GM20431 (cell line): ENCODE measurements around the gene CDH2.

ENCODE experiments used
- in situ Hi-C: fragments of 300-500 bp; cut with MseI, MboI; formaldehyde crosslinking; loops from one replicate; pipeline ENCODE4 v1.15.0; 2020; ENCODE audit warnings: low sequenced_read_pairs; ENCODE audit not compliant: unreplicated experiment

The CDH2 gene

DNA sequence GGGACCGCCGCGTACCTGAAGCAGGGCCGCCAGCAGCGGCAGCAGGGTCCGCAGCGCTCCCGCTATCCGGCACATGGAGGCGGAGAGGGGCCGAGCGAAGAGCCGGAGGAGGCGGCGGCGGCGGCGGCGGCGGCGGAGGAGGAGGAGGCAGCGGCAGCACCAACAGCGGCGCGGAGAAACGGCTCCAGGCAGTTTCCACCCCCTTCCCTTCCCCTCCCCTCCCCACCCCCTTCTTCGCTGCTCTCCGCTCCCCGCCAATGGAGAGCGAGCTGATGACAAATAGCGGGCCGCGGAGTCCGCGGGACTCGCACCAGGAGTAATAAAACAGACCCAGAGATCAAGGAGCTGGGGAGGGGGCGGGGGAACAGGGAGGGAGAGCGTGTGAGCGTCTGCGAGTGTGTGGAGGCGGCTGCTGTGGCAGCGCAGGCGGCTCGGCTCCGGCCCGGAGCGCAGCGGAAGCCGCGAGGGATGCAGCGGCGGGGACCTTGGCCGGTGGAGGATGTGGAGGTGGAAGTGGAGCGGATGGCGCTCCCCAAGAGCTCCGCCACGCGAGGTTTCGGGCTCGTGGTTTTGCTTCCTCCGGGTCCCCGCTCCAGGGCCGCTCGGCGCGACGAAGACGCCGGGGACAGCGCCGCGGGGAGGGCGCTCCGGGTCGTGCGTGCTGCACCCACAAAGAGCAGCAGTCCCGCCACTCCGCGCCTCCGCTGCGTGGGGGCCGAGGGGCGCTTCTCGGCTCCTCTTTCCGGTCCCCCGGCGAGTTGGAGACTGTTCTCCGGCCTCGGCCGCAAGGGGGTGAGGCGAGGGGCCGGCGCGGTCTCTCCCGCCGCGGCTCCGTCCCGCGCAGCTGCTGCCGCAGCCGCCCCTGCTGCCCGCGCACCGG is at the start of gene CDH2:
Gene CDH2, minus strand, starts transcription at position 183 of the 880 bp plus-strand sequence. Its CDS starts 108 bp downstream, at position 75.
- in situ Hi-C loops: no loop called here

DNA sequence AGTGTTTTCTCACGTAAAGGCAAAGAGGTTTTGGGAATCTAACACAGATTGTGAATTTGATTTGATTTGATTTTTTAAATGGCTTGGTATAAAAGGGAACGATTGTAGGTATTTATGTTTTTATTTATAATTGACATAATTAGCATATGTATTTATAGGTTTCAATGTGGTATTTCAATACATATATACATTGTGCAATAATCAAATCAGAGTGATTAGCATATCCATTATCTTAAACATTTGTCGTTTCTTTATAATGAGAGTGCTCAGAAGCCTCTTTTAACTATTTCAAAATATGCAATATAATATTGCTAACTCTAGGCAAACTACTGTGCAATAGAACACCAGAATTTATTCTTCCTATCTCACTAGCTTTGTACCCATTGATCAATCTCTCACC is 35.1 kb upstream of the CDH2 start:
- in situ Hi-C loops: no loop called here

DNA sequence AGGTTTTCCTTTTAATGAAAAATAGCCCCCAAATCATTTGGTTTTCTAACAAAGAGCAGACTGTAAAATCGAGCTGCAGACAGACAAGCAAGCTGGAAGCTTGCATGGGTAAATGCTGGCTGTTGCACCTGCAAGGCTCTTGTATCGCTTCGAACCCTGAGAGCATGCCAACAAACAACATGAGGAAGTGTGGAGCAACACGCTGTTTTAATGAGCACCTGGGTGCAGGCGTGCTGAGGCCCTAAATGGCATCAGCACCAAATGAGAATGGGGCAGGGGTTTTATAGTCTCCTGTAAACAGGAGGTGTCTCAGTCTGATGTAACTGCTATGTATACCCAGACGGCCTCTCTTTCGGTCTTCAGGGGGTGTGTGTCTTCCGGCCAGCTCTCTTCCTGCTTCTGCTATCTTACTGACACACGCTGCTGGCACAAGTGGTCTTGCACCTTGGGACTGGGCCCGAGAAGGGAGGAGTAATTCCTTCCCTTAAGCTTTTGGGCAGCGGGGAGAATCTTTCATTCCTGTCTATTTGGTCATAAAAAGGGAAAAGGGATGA is 31.9 kb upstream of the CDH2 start:
- in situ Hi-C loops: no loop called here

DNA sequence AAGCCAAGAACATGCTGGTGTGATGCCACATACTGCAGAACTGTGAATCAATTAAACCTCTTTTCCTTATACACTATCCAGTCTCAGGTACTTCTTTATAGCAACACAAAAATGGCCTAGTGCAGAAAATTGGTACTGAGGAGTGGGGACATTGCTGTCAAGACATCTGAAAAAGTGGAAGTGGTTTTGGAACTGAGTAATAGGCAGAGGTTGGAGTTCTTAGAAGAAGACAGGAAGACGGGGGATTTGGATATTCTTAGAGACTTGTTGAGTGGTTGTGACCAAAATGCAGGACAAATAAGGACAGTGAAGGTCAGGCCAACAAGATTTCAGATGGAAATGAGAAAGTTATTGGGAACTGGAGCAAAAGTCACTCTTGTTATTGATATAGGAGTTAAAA is 31.3 kb upstream of the CDH2 start:
- in situ Hi-C loops: no loop called here

DNA sequence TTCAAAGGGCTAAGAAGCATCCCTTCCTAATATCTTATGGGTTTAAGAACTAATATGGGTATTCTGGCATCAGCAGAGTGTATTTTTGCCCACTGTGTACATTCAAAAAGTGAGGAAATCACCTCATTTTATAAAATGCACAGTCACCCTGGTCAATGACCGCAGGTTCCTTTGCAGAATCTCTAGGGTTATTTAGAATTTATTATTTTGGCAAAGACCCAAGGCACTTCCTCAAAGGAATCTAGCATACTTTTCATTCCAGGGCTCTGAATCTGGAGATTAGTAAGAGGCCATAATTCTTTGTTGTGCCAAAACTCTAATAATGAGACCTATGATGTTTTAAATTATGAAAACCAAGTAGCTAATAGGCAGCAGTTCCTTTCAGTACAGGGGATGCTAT is 27.2 kb upstream of the CDH2 start:
- in situ Hi-C loops: no loop called here

DNA sequence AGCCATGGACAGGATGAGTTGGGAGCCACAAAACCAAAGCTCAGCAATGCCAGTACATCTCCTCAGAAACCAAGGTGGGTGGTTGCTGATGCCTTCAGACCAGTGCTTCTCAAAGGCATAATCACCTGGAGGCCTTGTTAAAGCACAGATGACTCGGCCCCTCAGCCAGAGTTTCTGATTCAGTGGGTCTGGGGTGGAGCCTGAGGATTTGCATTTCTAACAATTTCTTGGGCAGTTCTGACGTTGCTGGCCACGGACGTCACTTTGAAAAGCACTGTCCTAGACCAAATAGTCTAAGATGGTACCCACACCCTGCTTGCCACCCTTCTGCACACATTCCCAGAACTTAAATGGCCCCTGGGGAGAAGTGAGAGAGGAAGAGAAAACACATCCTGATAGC is 24.1 kb upstream of the CDH2 start:
- in situ Hi-C loops: no loop called here

DNA sequence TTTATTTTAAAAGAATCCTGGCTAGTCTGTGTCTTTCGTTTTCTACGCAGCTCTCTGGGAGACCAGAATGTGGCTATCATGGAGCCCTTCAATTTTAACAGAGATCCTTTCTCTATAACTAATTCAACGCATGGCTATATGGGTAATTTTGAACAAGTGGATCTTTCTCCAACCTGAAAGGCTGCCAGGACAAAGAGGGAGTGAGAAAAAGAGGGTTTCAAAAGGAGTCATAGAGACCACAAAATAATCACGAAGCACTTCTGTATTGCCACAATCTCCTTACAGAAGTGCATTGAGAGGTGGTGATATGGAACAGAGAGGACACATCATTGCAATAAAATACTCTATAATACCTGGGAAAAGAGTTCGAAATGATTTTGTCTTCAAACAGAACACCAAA is 21.7 kb upstream of the CDH2 start:
- in situ Hi-C loops: no loop called here

DNA sequence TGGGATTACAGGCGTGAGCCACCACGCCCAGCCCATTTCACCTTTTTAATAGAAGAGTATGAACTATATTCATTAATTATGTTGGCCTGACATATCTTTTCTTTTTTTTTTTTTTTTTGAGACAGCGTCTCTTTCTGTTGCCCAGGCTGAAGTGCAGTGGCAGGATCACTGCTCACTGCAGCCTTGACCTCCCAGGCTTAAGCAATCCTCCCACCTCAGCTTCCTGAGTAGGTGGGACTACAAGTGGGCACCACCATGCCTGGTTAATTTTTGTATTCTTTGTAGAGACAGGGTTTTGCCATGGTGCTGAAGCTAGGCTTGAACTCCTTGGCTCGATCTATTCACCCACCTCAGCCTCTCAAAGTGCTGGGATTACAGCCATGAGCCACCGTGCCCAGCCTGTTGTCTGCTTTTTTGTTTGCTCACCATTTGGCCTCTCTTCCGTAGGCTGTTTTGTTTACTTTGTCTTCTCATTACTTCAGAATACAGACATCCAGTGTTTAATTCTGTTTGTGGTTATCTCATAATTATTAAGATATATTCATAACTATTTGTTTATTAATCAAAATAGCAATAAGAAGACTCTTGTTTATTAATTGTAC is 16.3 kb upstream of the CDH2 start:
- in situ Hi-C loops: no loop called here

DNA sequence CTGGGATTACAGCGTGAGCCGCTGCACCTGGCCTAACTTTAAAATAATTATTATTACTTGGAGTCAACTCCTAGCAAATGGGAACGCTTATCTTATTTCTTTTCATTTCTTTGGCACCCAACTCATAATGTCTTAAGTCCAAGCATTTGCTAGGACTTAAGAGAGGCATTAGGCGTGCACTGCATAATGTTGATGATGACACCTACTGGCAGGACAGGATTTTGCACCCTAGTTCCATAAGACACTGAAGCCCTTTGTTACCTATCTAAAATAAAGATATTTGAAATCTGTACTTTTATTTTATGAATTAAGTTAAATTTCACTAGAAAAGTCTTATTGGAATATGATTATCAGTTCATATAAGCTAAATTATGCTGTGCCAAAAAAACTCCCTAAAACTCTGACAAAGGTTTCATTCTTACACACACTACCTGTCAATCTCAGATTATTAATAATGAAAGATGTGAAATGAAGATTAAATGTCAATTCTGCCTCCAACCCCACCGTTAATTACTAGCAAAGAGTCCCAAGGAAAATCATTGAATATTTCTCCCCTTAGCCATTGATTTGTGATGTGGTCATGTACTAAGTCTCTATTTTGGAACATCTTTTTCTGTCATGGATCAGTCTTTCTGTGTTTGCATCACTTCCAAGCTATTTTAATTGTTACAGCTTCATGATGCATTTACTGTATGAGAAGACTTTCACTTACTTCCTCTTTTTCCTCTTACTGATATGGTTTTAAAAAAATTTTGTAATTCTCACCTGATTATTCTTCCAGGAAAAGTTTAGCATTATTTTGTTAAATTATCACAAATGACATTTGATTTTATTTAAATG is 12.7 kb upstream of the CDH2 start:
- in situ Hi-C loops: no loop called here

DNA sequence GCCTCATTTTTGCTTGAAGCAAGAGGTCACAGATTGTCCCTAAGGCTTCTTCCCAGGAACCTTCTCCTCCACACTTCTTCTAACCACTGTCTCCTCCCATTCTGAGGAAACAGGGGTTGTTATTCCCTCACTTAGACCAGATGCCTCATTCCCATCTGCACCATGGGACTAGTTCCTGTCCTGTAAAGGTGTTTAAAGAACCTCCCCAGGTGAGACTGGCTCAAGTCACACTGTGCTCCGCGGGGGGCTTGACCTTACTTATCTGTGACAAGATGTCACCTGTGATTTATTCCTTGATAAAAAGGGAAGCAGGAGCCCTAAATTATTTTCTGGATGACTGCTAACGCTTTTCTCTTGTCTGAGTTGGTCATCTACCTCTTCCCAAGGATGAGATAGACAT is 8.2 kb upstream of the CDH2 start:
- in situ Hi-C loops: no loop called here

DNA sequence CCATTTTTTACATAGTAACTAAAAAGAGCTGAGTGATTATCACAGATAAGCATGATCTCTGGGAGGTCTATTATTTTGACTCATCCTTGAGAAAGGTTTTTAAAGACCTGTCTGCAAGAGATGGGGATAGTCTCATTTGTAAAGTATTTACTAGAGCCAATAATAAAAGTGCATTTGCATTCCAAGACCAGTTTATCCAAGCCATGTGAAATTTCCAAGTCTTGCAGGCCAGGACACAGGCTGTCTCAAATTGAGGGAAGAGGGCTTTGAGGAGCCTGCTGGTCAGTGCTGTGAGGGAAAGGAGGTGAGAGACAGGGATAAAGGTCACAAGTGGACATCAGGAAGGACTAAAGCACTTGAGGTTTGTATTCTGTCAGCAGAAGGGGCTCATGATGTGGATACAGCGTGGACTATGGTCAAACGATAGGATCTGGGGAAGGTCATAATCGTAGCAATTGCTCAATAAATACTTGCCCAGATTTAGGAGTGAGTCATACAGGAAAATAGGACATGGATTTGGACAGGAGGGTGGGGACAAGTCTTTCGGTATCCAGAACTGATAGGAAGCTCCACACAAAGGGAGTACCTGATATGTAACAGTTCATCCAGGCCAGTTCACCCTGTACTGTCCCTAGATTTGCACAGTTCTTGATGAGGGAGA is 6.6 kb upstream of the CDH2 start:
- in situ Hi-C loops: no loop called here

DNA sequence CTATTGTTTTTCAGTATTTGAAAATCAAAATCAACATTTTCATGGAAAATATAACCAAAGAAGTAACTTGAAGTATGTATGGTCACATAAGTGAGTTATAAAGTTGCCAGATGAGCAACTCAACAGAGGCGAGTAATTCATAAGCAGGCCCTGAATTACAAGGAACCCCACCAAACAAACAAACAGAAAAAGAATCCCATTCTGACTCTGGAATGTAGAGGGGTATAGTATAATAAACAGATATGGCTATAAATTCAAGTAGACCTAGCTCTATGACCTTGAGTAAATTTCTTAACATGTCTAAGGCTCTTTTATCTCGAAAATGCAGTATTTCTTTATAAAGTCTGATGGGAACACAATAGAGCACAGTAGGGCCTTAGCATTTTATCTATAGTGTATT is 4.7 kb upstream of the CDH2 start:
- in situ Hi-C loops: no loop called here

DNA sequence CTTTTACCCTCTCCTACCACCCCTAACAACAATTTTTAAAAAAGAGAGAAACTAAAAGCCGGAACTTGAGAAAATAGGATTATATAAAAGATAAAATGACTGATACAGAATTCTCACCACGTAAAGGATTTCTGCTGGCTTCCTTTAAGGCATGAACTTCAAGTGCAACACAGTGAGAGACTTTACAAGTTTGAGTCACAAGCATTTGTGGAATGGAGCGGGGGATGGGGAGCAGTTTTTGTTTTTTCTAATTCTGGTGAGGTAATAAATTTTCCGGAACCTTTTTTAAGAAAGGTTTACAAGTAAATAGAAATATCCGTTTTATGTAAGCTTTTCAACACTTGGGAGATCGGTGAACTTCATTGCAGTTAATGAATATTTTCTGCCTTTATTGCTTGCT is 1.8 kb upstream of the CDH2 start:
- in situ Hi-C loops: no loop called here

DNA sequence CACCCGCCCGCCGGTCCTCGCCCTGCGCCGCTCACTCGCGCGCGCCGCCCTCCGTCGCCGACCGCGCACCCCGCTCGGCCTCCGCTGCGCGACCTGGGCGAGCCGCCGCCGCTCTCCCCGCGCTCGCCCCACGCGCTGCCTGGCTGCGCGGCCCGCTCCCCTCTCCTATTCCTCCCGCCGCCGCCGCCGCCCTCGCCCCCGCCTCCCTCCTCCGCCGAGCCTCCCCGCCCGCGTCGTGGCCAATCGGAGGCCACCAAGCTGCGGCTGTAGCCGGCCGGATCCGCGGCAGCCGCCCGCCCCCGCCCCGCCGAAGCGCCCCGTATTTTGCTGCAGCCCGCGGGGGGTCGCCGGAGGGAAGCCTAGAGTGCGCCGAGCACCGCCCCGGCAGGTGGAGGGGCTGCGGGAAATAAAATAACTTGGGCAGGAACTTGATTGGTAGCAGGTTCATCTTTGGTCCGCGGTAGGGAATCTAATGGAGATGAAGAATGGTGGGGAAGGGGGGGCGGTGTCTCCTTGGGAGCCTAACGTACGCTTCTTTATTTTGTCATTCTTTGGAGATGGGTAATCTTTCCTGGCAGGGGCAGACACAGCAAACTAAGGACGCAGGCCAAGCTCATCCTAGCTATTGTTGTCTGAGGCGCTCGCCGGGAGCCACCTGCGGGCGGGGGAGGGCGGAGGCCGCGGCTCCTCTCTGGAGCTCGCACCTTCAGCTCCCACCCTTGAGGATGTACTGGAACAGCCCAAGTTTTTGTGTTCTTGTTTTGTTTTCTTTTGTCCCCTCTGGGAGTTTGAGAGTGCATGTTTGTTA is 1.1 kb upstream of the CDH2 start:
- in situ Hi-C loops: no loop called here

DNA sequence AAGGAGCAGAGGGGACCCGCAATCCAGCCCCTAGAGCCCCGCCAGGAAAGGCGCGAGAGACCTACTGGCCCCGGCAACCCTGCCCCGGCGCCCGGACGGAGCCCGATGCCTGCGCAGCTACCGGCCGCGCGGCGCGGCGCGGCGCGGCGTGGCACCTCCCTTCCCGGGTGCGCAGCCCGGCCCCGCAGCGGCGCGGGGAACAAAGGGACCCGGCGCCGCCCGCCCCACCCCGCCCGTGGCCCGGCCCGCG is 307 bp downstream of the CDH2 start:
- in situ Hi-C loops: no loop called here

DNA sequence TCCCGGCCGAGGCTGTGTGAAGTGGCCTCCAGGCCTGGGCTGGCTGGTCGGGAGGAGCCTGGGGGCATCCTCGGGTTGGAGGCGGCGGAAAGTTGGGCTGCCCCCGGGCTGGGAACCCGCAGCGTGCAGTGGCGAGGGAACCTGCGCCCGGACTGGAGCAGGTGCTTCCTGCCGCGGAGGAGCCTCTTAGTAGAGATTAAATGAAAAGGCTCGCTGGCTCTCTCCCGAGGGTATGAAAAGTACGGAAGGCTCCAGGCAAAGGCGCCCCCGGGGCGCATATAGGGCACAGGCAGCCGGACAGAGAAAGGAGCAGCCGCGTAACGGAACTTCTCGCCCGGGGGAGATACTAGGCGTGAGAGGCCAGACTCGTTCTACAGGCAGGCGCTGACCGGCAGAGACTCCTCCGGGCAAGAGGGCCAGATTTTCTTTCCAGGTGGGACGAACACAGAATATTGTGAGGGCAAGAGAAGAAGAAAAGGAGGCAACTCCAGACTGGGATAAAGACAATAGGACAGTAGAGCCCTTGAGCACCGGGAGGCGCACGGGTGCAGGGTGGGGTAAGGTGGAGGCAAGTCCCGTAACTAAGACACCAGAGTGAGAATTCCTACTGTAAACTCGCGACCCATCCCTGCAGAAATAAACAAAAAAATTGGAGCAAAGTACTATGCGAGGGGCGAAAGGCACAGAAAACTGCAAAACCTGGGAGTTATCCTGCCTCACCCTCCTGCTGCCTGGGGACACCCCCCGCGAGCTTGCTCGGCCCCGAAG is 816 bp downstream of the CDH2 start:
- in situ Hi-C loops: no loop called here

DNA sequence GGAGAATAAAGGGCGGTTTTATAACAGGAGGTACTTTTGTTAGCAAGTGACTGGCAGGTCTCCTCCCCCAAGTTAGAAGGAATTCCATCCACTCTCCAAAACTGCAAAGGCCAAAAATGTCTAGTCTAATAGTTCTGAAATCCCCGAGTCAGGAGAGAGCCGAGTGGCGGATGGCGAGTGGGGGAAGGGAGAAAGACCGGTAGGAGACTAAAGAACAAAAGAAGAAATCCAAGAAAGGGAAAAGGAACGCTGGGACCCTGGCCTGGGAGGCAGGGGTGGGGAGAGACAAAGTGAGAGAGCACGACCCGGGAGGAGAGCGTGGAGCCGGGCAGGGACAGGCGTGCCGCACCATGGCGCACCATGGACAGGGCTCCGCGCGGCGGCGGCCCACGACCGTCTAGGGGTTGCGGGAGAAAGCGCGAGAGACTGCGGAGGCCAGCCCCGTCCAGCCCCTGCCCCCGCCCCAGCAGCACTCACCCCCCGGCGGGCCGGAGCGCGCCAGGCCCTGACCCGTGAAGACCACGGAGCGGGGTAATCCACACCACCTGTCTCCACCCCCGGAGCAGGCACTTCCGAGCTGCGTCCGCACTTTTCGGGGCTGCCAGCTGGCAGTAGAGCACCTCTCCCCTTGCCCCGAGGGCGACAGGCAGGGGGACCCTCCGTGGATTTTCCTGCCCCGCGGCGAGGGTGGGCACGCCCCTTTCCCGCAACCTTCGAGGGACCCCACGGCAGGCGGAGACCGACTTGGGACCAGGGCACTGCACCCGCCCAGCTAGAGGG is 1.6 kb downstream of the CDH2 start:
- in situ Hi-C loops: no loop called here
